NCI-H82 (cell line): Measurements from ENCODE around the gene ANXA3.
A peak's percentile ranks its signal among the peaks of the same experiment; 100 is the strongest.
"Not testable (repeated sequence)": the region's sequence is repeated elsewhere in the genome, so short reads cannot be mapped to it uniquely, and the experiment has no call there.

Source experiments
- DNase-seq: peaks from one replicate; lab custom pipeline; 2025; lab: John Stamatoyannopoulos, UW

Gene ANXA3

DNA sequence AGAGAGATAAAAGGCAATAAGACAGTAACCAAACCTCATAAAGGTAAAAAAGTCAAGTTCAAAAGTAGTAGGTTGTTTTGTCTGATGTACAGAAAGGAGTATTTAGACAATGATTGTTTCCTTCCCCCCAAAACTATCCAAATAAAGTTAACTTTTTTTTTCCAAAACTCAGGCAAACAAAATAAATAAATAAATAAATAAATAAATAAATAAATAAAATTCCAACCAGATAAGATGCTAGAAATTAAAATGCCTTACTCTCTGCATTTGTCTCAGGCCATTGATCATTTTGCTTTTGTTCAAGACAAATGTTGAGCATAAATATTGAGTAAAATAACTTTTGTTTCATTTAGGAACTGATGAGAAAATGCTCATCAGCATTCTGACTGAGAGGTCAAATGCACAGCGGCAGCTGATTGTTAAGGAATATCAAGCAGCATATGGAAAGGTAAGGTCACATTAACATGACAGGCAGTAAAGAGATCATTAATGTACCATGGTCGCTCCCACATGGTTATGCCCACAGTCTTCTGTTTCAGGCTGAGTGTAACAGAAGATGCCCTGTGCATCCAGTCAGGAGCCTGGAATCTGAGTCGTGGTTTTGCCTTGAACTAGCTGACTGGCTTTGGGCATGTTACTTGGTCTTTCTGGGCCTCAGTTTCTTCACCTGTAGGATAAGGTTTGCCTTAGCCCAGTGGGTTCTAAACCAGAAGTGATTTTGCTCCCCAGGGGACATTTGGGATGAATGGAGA lies 27.3 kb downstream of the ANXA3 start:
- DNase-seq, result no peak

GRCh38 chr4:78581618-78582017 lies 30.0 kb downstream of the ANXA3 start:
- DNase-seq, result no peak

DNA sequence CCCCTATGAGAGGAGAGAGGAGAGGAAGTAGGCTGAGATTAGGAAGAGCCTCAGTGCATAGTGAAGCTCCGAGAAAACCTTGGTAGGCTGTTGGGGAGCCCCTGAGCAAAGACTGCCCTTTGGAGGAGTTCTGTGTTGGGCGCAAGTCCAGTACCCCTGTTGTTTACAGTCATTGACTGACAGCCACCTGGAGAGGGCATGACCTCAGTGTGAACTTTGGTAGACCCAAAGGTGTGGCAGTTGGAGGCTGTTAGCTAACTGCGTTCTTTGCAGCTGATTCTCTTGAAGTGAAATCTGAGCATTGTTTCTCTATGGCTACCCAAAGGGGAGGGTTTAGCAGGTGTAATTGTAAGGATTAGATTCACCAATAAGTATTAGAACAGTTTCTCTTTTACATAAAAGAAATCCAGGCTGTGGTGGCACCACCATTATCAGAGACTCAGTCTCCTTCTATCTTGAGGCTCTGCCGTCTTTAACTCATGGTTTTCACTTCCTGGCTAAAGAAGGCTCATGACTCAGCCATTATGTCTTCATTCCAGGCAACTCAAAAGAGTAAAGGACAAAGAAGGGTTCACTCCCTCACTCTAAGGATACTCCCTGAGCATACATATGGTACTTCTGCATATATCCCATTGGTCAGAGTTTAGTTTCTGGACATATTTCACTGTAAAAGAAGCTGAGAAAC lies 33.4 kb downstream of the ANXA3 start:
- no peak for DNase-seq

DNA sequence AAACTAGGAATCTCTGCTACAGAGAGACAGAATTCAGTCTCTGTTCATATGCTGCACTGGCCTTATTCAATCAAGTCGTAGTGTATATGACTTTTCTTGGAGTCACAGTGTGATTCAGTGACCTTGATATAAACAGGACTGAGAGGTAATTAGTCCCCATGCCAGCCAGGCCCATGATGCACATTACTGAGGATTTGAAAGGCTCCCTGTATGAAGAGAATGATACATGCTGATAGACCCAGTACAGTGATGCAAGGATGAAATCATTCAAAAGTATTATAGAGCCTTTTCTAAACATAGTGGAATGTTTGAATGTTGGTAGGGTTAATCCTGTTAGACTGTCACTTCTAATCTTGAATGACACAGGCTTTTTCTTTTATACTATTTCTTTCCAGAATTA lies 34.1 kb downstream of the ANXA3 start:
- DNase-seq, result peak; percentile 4

DNA sequence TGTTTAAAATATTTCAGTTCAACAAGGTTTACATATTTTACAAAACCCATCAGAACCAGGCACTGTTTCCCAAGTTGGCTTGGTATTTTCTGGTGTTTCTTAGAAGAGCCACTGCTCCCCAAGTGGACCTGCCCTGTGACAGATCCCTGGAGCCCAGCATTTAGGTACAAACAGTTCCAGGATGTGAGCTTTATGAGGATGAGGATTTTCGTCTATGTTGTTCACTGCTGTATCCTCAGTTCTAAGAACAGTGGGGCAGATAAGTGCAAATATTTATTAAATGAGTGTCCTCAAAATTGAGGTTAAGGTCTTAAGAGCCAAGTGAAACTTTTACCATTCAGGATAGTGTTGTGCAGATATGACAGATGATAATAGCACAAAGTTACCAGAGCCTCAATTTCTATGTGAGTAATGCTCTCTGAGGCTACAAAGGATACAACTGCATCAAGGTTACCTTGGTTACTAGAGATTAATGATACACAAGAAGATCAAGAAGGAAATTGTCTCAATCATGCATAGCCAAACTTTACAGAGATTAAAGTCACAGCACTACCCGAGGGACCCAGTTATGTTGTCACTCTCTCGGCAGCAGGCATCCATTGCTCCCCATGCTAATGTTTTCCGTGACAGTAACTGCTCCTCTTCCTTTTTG lies 37.5 kb downstream of the ANXA3 start:
- no peak for DNase-seq

DNA sequence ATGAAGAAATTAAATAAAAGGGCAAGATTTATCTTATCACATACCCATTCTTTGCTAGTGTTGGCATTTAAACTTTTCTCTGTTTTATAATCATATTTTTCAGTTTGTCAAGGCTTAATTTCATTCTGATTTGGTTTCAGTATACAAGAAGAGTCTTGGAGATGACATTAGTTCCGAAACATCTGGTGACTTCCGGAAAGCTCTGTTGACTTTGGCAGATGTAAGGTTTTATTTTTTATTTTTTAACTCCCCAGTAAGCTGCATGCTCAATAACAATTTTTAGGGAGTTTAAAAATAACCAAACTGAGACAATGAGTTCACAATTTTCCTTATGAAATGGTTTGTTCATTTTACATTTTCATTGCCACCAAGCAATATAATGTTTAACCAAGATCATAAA lies 39.8 kb downstream of the ANXA3 start:
- no peak for DNase-seq

DNA sequence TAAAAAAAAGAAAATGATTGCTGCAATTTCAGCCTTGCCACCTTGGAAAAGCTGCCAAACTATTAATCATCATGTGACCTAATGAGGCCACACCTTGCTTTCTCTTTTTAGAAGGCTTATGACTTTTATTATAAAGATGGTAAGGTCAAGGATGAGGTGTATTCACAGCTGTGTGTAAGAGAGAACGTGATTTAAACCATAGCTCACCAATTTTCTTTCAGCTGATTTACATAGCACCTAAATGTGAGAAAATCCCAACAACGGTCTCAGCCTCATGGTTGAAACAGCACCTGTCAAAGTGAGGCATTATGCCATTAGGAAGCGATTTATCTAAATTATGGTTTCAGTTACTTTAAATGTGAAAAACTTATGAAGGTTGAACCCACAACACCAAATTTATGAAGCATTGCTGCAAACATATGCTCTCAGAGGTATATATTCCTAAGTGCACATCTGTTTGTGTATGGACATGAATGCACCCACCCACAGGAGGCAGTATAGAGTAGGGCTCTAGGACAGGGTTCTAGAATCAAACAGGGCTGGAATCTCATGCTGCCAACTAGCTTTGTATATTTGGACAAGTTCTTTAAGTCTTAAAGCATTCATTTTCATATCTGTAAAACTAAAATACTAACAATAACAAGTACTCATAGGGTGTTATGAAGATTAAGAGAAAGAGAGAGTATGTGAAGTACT lies 40.7 kb downstream of the ANXA3 start:
- DNase-seq, result peak; percentile 42

- DNase-seq, result no peak
Observed at GRCh38 chr4:78596111-78596742, 44.7 kb downstream of the ANXA3 start.

DNA sequence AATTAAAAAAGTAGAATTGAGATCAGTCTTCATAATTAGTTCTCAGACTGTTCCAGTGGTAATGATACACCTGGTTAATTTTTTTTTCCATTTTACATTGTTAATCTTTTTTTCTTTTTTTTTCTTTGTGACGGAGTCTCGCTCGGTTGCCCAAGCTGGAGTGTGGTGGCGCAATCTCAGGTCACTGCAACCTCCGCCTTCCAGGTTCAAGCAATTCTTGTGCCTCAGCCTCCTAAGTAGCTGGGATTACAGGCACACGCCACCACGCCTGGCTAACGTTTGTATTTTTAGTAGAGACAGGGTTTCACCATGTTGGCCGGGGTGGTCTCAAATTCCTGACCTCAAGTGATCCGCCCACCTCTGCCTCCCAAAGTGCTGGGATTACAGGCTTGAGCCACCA lies 46.9 kb downstream of the ANXA3 start:
- not testable (repeated sequence) for DNase-seq

DNA sequence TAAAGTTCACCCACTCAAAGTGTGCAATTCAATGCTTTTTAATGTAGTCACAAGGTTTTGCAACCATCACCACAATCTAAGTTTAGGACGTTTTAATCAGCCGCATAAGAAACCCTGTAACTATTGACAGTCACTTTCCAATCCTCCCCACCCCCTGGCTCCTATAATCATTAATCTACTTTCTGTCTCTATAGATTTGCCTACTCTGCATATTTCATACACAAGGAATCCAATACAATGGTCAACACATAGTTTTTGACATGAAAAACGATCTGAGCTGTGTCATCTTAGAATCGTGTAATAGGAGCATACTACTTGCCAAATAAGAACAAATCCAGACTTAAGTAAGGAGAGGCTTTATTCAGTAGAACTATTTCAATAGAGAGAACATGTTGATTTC lies 47.6 kb downstream of the ANXA3 start:
- DNase-seq, result no peak

- DNase-seq, result peak; percentile 4
Observed at GRCh38 chr4:78599931-78600375, 48.4 kb downstream of the ANXA3 start.

DNA sequence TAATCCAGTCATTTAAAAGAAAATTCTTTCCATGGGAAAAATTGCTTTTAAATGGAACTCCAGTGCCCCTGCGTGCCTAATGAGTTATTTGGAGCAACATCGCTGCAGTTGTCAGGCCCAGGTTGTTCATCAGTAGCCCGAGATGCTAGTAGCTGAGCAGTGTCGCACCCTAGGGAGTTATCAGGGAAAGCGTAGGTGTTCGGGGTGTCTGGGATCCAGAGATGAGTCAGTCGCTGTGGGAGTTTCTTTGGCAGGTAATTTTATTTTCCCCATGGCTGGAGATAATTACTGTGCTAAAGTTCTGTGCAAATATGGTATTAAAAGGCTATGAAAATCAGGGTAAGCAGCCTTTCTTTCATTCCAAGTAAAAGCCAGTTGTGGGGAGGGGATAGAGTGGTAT lies 49.4 kb downstream of the ANXA3 start:
- no peak for DNase-seq

DNA sequence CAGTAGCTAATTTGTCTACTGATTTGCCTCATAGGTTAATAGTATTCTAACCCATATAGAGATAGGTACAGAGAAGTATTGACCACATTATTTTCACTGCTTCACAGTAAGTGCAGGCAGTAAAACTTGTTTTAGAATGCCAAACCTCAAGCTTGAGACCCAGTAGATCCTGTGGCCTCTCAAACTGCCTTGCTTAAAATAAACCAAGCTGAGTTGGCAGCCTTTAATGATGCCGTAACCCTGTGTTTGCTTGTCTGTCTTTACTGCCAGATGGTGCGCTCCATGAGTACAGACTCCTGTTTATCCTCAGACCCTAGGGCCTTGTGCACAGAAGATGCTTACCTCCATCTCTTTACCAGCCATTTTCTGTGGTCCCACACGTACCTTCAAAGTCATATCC lies 50.8 kb downstream of the ANXA3 start:
- peak; percentile 58 for DNase-seq

DNA sequence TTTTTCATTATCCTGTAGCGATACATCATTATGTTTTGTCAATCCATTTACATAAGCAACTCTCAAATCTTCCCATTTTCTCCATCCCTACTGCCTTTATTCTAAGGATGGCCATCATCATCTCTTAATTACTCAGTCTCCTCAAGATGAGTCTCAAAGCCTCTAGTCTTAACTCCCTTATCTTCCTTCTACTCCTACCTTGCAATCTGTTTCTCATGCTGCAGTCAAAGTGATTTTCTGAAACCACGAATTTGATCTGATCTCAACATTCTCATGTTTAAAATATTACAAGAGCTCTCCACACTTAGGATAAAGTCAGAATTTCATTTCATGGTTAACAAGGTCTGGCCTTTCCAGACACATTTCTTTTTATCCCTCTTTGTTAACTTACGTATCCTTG lies 51.8 kb downstream of the ANXA3 start:
- DNase-seq, result no peak

GRCh38 chr4:78604988-78605387 lies 53.4 kb downstream of the ANXA3 start:
- DNase-seq, result no peak

- DNase-seq, result no peak
Observed at GRCh38 chr4:78606035-78606434, 54.5 kb downstream of the ANXA3 start.

GRCh38 chr4:78606530-78607095 lies 55.0 kb downstream of the ANXA3 start:
- DNase-seq, result no peak

DNA sequence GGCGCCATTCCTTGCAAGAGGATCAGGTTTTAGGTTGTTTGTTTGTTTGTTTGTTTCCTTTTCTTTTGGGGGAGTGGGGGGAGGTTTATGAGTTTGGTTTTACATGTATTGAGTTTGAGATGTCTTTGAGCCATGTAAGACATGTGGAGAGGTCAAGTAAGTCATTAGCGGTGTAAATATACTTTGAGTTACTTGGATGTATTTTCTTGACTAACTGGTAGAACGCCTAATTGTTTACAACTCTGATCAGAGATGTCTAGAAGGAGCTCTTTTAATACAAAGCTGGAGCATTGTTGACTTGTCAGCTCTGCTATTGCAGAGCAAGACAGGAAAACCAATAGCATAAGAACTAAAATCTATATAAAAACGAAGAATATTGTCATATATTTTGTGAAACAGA lies 57.1 kb downstream of the ANXA3 start:
- DNase-seq, result no peak

DNA sequence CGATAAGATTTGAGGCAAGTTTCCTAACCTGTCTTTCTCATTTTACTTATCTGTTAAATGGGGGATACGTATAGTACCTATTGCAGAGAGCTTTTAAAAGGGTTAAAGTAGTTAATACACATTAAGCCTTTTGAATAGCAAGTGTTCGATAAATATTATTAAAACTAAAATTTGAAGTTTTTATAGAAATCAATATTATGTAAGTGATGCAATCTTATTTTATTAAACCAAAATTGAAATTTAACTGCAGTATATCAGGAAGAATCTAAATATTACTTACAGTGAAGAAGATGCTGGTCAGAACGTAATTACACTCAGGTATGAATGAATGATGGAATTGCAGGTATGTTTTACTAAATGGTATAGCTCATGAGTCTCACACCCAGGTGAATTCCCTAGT lies 58.0 kb downstream of the ANXA3 start:
- DNase-seq, result no peak

DNA sequence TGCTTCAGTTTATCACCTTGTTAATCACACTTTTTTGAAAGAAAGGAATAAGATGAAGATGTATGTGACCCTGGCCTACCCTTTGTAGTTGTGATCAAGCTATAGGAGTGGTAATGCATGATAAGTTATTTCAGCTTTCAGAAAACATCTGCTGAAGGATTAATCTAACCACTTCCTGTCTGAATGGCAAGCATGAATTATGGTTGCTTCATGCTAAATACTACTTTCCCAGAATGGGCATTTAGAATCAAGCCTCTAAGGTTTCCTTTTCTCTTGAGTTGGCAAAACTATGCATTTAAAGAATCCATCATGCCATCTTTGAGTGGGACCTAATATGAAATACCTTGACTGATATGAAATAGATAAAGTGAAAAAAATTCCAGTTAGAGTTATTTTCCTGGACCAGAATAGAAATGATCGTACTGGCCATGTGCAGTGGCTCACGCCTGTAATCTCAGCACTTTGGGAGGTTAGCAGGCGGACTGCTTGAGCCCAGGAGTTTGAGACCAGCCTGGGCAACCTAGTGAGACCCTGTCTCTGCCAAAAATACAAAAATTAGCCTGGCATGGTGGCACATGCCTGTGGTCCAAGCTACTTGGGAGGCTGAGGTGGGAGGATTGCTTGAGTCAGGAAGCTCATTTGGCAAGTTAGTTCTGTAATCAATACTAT lies 59.1 kb downstream of the ANXA3 start:
- DNase-seq, result peak; percentile 17

DNA sequence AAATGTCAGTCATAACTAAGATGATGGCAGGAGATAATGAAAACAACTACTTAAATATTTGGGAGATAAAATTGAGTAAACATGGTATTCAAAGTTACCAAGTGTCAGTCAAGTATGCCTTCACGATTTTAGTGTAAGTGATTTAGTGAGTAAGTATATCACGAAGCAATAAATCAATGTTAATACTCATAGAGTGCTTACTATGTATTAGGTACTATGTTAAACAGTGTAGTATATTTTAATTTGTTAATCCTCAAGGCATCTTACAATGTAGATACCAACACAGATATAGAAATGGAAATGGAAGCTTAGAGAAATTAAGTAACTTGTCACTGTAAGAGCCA lies 59.6 kb downstream of the ANXA3 start:
- no peak for DNase-seq
